Mucosa of descending colon (tissue), 3 donors: ENCODE results near the gene SMG1. TPM values are rescaled to one million over a fixed set of nuclear protein-coding genes. Genes with fewer than 3 reads are reported as not detected.

ENCODE experiments used
- ATAC-seq: fragments of 200-7000 bp; cut with Tn5 transposase; one replicate; pipeline ENCODE4 v1.9.1; 2020; ENCODE audit warnings: mild to moderate bottlenecking, moderate library complexity
- DNase-seq, 3 donors: peaks; one replicate each; pipeline ENCODE4 v3.0.0-alpha.2; 2020
- H3K36me3 ChIP-seq: fragments of 200-600 bp; one replicate; pipeline ENCODE4 v1.8.0; 2021; ENCODE audit warnings: low read depth, mild to moderate bottlenecking
- H3K4me1 ChIP-seq: fragments of 200-600 bp; one replicate; pipeline ENCODE4 v1.8.0; 2021; ENCODE audit warnings: low read depth, mild to moderate bottlenecking
- H3K4me3 ChIP-seq: fragments of 200-600 bp; one replicate; pipeline ENCODE4 v1.8.0; 2021; ENCODE audit warnings: mild to moderate bottlenecking
- H3K9me3 ChIP-seq: fragments of 200-600 bp; one replicate; pipeline ENCODE4 v1.8.0; 2021; ENCODE audit warnings: mild to moderate bottlenecking
- intact Hi-C, 2 donors: fragments of 100-400 bp; cut with DNase I in 1 of 2; cut with micrococcal nuclease in 1 of 2; formaldehyde crosslinking; loops; one replicate each; pipeline versions ENCODE4 v1.11.0 to v1.11.1; 2022; cut with DNase I, micrococcal nuclease
- total RNA-seq, 3 donors: library from RNA; stranded (reverse); fragmentation: NEBNext Ultra II Directional in 2 of 3; extraction: Animal tissue kit (Norgen Biotek cat#: 25700) in 2 of 3; gene quantifications; one replicate each; pipeline versions ENCODE4 v1.2.1 to v1.2.4, GENCODE V29; 2021 to 2023
- TF ChIP-seq, protein P1 (sequence below): fragments of 200-600 bp; IDR thresholded peaks from one replicate; pipeline ENCODE4 v1.8.0; 2022; ENCODE audit warnings: antibody characterized with exemption, mild to moderate bottlenecking
- donor health status: DM: no; HTN: no; CAD: no; lungs with moderate emphysema.
- donor health status: DM: no; HTN: no; CAD: no.
- donor health status: DM: no; HTN: yes; CAD: no.

SMG1 gene
- total RNA-seq, 3 donors from 2014 or later: 94.8 to 147 (median 126) TPM

DNA sequence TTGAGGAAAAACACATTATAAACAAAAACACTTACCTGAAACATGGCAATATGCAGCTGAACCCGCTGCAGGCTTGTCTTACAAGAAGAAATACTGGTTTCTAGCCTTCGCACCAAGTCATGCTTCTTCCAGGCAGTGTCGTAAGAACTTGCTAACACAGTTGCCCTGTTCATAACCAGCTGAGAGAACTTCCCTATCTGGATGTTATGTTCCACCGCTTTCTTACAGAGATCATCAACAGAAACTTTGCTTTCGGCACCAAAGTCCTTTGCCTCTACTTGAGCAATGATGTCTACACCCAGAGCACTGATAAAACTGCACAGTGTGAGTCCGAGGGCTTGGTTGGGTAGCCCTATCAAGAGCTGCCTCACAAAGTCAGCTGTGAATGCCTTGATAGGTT lies 97.0 kb downstream of the SMG1 start:
- intact Hi-C loops: no loop called here
- ATAC-seq (no peak), DNase-seq (no peak)
- Histone ChIP-seq H3K4me1 (peaks cover under 1% of the 10 kb centered on the region), H3K4me3 (no peak overlapping the region), H3K9me3 (no peaks in the 10 kb centered on the region), H3K36me3 (peaks cover 5% of the 10 kb centered on the region)
- TF ChIP-seq, protein P1, sequence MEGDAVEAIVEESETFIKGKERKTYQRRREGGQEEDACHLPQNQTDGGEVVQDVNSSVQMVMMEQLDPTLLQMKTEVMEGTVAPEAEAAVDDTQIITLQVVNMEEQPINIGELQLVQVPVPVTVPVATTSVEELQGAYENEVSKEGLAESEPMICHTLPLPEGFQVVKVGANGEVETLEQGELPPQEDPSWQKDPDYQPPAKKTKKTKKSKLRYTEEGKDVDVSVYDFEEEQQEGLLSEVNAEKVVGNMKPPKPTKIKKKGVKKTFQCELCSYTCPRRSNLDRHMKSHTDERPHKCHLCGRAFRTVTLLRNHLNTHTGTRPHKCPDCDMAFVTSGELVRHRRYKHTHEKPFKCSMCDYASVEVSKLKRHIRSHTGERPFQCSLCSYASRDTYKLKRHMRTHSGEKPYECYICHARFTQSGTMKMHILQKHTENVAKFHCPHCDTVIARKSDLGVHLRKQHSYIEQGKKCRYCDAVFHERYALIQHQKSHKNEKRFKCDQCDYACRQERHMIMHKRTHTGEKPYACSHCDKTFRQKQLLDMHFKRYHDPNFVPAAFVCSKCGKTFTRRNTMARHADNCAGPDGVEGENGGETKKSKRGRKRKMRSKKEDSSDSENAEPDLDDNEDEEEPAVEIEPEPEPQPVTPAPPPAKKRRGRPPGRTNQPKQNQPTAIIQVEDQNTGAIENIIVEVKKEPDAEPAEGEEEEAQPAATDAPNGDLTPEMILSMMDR: no peak

DNA sequence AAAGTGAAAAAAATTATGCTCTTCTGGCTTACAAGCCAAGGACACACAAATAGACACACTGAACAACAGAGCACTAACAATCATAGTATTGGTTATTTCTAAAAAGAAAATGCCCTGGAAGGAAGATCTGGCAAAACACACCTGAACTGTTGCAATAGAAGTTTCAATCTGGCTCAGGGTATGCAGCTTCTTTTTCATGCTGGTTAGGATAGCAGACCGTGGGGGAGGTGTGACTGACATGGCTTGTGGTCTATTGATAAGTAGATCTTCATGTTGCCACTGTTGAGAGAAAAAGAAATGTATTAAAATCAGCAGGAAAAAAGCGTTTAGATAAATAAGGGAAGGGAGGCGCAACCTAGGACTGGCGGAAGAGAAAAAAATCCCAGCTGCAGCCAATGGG lies 98.3 kb downstream of the SMG1 start:
- no peak overlapping the region for H3K4me3 ChIP-seq
- no peaks in the 10 kb centered on the region for H3K9me3 ChIP-seq
- H3K4me1 ChIP-seq: no peaks in the 10 kb centered on the region
- ATAC-seq (no peak), DNase-seq (no peak)
- H3K36me3 ChIP-seq: peaks cover 5% of the 10 kb centered on the region
- intact Hi-C loops: no loop called here
- TF ChIP-seq, protein P1: no peak

DNA sequence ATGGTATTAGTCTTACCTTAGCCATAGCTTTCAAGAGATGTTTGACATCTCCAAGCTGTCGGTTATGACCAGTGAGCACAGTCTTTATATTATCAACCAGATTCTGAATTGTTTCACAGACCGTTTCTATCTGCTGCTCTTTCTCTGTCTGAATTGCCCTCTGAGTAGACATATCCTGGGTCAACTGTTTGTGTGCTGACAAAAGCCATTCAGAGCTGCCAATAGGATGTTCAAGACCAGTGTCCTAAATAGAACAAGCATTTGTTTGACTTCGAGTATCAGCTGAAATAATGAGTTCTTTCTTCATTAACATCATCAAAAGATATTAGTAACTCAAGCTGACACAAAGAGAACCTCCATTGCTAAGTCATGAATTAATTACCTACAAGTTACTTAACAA lies 109.9 kb downstream of the SMG1 start:
- ATAC-seq (no peak), DNase-seq (no peak)
- no peaks in the 10 kb centered on the region for H3K4me1 ChIP-seq
- intact Hi-C loops: no loop called here
- peaks cover 3% of the 10 kb centered on the region for H3K36me3 ChIP-seq
- H3K9me3 ChIP-seq: no peaks in the 10 kb centered on the region
- no peak overlapping the region for H3K4me3 ChIP-seq
- TF ChIP-seq, protein P1: no peak

DNA sequence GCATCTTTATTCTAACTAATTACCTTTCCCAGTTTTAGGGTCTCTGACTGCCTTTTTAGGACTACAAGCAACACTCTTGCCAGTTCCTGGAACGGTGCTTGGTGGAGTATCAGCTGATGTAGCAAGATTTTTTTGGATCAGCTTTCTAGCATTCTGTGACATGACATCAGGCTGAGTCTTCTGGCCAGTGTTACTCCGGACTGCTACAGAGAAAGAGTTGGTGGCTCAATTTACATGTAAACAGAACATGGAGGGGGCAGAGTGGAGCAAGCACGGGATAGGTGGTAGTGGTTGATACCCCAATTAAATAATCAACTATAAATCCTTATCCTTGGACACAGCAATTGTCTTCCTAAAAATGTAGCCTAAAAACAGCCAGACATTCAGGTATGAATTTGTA lies 114.3 kb downstream of the SMG1 start:
- TF ChIP-seq, protein P1: no peak

DNA sequence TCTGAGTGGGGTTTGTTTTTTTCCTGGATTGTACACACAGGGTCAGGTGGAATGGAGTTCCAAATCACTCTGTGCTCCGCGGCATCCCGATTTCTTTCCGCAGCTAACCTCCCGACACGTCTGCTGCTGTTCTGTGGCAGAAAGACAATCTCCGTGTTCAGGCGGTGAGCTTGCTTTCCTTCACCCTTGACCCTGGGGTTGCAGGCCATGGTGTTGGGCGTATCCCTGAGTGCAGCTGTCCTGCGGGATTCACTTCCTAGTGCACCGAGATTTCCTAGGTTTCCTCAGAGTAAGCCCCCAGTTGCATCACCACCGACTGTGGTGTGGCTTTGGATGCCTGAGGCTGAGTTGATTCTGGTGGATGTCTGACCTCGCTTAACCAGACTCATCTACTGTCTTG lies 117.0 kb downstream of the SMG1 start:
- H3K9me3 ChIP-seq: no peaks in the 10 kb centered on the region
- intact Hi-C loops: loop anchor here in 1 of 2 donors (10.0 kb wide), 1 partner anchor 46 kb away; no protein-coding TSS in a partner anchor
- no peak overlapping the region for H3K4me3 ChIP-seq
- TF ChIP-seq, protein P1: no peak
- no peaks in the 10 kb centered on the region for H3K4me1 ChIP-seq
- DNase-seq (no peak), ATAC-seq (no peak)
- peaks cover 14% of the 10 kb centered on the region for H3K36me3 ChIP-seq

More for the DNA sequence above, 114.3 kb downstream of the SMG1 start:
- ATAC-seq (no peak), DNase-seq (no peak)
- Histone ChIP-seq H3K4me3 (no peak overlapping the region), H3K36me3 (peaks cover 14% of the 10 kb centered on the region), H3K9me3 (no peaks in the 10 kb centered on the region), H3K4me1 (no peaks in the 10 kb centered on the region)
- intact Hi-C loops: no loop called here

DNA sequence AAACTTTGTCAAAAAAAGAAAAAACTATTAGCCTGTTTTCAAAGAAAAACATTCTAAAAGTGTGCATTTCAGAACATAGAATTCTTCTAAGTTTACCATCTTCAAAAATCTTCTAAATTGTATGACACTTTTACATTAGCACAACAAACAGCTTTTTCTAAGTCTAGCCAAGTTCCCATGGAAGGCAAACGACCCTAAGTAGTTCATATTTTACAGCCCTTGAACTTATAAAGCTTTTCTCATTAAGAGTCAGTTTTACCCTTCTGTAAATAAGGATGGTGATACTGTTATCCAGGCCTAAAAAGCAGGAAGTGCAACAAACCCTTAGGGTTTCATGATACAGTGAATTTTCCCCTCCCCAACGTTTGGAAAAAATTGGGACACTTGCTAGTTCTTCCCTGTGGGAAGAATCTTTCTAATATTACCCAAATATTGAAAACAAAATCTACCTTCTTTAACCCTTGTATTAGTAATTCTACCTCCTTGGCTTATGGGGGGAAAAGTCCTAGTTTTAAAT lies 120.9 kb downstream of the SMG1 start:
- intact Hi-C loops: loop anchor here in 1 of 2 donors (10.0 kb wide), 1 partner anchor 49 kb away; no protein-coding TSS in a partner anchor
- ATAC-seq (no peak), DNase-seq (no peak)
- peaks cover 4% of the 10 kb centered on the region for H3K36me3 ChIP-seq
- no peaks in the 10 kb centered on the region for H3K9me3 ChIP-seq
- H3K4me1 ChIP-seq: peaks cover 1% of the 10 kb centered on the region
- TF ChIP-seq, protein P1: no peak
- no peak overlapping the region for H3K4me3 ChIP-seq
